WTC11 (cell line): ENCODE measurements around the gene GPX2. TPM values are rescaled to one million over a fixed set of nuclear protein-coding genes. Genes with fewer than 3 reads are reported as not detected.
A peak's percentile ranks its signal among the peaks of the same experiment; 100 is the strongest.

Experiments used
- ATAC-seq: fragments of 200-7000 bp; cut with Tn5 transposase; 2 replicates; pipeline ENCODE4 v1.10.0; 2021; ENCODE audit warnings: mild to moderate bottlenecking, moderate library complexity
- CTCF ChIA-PET: fragments of 300-600 bp; sonication (Branson Sonifier 250); formaldehyde crosslinking; loops from one replicate; lab custom pipeline; 2021; ENCODE audit warnings: antibody characterized with exemption; lab: Charles Lee
- POLR2A ChIA-PET: fragments of 350-600 bp; sonication (Branson Sonifier 250); formaldehyde crosslinking; loops from one replicate; lab custom pipeline; 2021; ENCODE audit warnings: antibody characterized with exemption; lab: Charles Lee
- DNase-seq: peaks from one replicate; pipeline ENCODE4 v3.0.0; 2021; ENCODE audit warnings: low spot score
- H3K27ac Mint-ChIP-seq: 2 replicates; pipeline ENCODE4 v1.8.0; 2021; ENCODE audit warnings: mixed read lengths
- H3K27me3 Mint-ChIP-seq: 2 replicates; pipeline ENCODE4 v1.8.0; 2021; ENCODE audit warnings: low read depth, mild to moderate bottlenecking, moderate library complexity, mixed read lengths
- H3K36me3 Mint-ChIP-seq: 2 replicates; pipeline ENCODE4 v1.8.0; 2021; ENCODE audit warnings: mixed read lengths
- H3K4me1 Mint-ChIP-seq: 2 replicates; pipeline ENCODE4 v1.8.0; 2022; ENCODE audit warnings: mixed read lengths
- H3K4me3 Mint-ChIP-seq: 2 replicates; pipeline ENCODE4 v1.8.0; 2021; ENCODE audit warnings: mild to moderate bottlenecking, moderate library complexity, mixed read lengths
- H3K9me3 Mint-ChIP-seq: 2 replicates; pipeline ENCODE4 v1.8.0; 2021; ENCODE audit warnings: mixed read lengths
- AR ChIP-seq: fragments of 250-450 bp; sonication (Bioruptor Pico); IDR thresholded peaks from 2 replicates; pipeline ENCODE4 v1.9.0; 2021; ENCODE audit warnings: mild to moderate bottlenecking
- CBFB ChIP-seq: sonication (generic); formaldehyde crosslinking; IDR thresholded peaks from 2 replicates; pipeline ENCODE4 v1.8.1; 2022; ENCODE audit warnings: mild to moderate bottlenecking, low read depth, missing genetic modification reagents
- E2F4 ChIP-seq: sonication (generic); formaldehyde crosslinking; IDR thresholded peaks from 2 replicates; pipeline ENCODE4 v1.8.1; 2022; ENCODE audit warnings: low read depth, mild to moderate bottlenecking, moderate library complexity, missing genetic modification reagents, borderline replicate concordance
- EMX1 ChIP-seq: fragments of 250-450 bp; sonication (Bioruptor Pico); IDR thresholded peaks from 2 replicates; pipeline ENCODE4 v1.8.0; 2021; ENCODE audit warnings: mild to moderate bottlenecking
- ERG ChIP-seq: fragments of 250-450 bp; sonication (Bioruptor Pico); IDR thresholded peaks from 2 replicates; pipeline ENCODE4 v1.8.0; 2021; ENCODE audit warnings: mild to moderate bottlenecking
- ETV6 ChIP-seq: sonication (generic); formaldehyde crosslinking; IDR thresholded peaks from 2 replicates; pipeline ENCODE4 v1.8.1; 2022; ENCODE audit warnings: mild to moderate bottlenecking, missing genetic modification reagents
- FOXP4 ChIP-seq: sonication (generic); formaldehyde crosslinking; IDR thresholded peaks from 2 replicates; pipeline ENCODE4 v1.8.0; 2022; ENCODE audit warnings: mild to moderate bottlenecking, missing genetic modification reagents
- GABPB1 ChIP-seq: sonication (generic); formaldehyde crosslinking; IDR thresholded peaks from 2 replicates; pipeline ENCODE4 v1.8.1; 2023; ENCODE audit warnings: mild to moderate bottlenecking, missing genetic modification reagents
- IRF1 ChIP-seq: sonication (generic); formaldehyde crosslinking; IDR thresholded peaks from 2 replicates; pipeline ENCODE4 v1.8.0; 2023; ENCODE audit warnings: missing genetic modification reagents
- MLX ChIP-seq: sonication (generic); formaldehyde crosslinking; IDR thresholded peaks from 2 replicates; pipeline ENCODE4 v1.8.1; 2023; ENCODE audit warnings: mild to moderate bottlenecking, missing genetic modification reagents, moderate library complexity
- MXD4 ChIP-seq: fragments of 250-450 bp; sonication (Bioruptor Pico); IDR thresholded peaks from 2 replicates; pipeline ENCODE4 v1.8.0; 2021; ENCODE audit warnings: mild to moderate bottlenecking, moderate library complexity, borderline replicate concordance
- MYBL2 ChIP-seq: sonication (generic); formaldehyde crosslinking; IDR thresholded peaks from 2 replicates; pipeline ENCODE4 v1.8.1; 2023; ENCODE audit warnings: mild to moderate bottlenecking, moderate library complexity, missing genetic modification reagents
- PRRX2 ChIP-seq: fragments of 250-450 bp; sonication (Bioruptor Pico); IDR thresholded peaks from 2 replicates; pipeline ENCODE4 v1.8.0; 2021; ENCODE audit warnings: mild to moderate bottlenecking
- RELA ChIP-seq: sonication (generic); formaldehyde crosslinking; IDR thresholded peaks from 2 replicates; pipeline ENCODE4 v1.8.1; 2022; ENCODE audit warnings: missing genetic modification reagents, mild to moderate bottlenecking, borderline replicate concordance
- SMAD3 ChIP-seq: sonication (generic); formaldehyde crosslinking; IDR thresholded peaks from 2 replicates; pipeline ENCODE4 v1.8.0; 2022; ENCODE audit warnings: missing genetic modification reagents, mild to moderate bottlenecking, borderline replicate concordance
- USF1 ChIP-seq: sonication (generic); formaldehyde crosslinking; IDR thresholded peaks from 2 replicates; pipeline ENCODE4 v1.8.0; 2022; ENCODE audit warnings: mild to moderate bottlenecking, missing genetic modification reagents
- ZMAT4 ChIP-seq: fragments of 250-450 bp; sonication (Bioruptor Pico); IDR thresholded peaks from 2 replicates; pipeline ENCODE4 v1.9.0; 2021; ENCODE audit warnings: mild to moderate bottlenecking
- ZNF512 ChIP-seq: sonication (generic); formaldehyde crosslinking; IDR thresholded peaks from 2 replicates; pipeline ENCODE4 v1.8.1; 2022; ENCODE audit warnings: missing genetic modification reagents, borderline replicate concordance
- total RNA-seq: library from RNA; stranded (reverse); gene quantifications from 3 replicates; pipeline ENCODE4 v1.2.3, GENCODE V29; 2021

GPX2 gene
- total RNA-seq, 1 experiment from 2014 or later = 1.5 TPM

GRCh38 chr14:64963611-64964010 is 21.1 kb upstream of the GPX2 start (continued):
- TF ChIP-seq MLX (CRISPR knock-in tag) = no peak
- TF ChIP-seq FOXP4 = no peak
- TF ChIP-seq CBFB (CRISPR knock-in tag) = no peak
- TF ChIP-seq ZMAT4 (CRISPR knock-in tag) = no peak
- no peak for TF ChIP-seq ZNF512 (CRISPR knock-in tag)
- no peak for TF ChIP-seq USF1
- TF ChIP-seq IRF1 (CRISPR knock-in tag) = no peak
- TF ChIP-seq, all 79 proteins: peak for 0

- ChIA-PET CTCF (interaction anchor here (0.6 to 2.2 kb wide), 18 partner anchors 8 to 495 kb away, joined by 3 to 26 read pairs (median 6); partner anchors contain the start of genes CHURC1, FNTB, GPX2 and RAB15), POLR2A (interaction anchor here (0.6 to 1.3 kb wide), 2 partner anchors 21 to 595 kb away, joined by 4 read pairs; no protein-coding TSS in a partner anchor)
- peaks cover 40% of the 10 kb centered on the region for H3K4me1 Mint-ChIP-seq
- no peaks in the 10 kb centered on the region for H3K27me3 Mint-ChIP-seq
- peaks cover 7% of the 10 kb centered on the region for H3K36me3 Mint-ChIP-seq
- H3K4me3 Mint-ChIP-seq = no peak overlapping the region
- peaks cover 3% of the 10 kb centered on the region; the same call in 1 of the 2 replicates for H3K9me3 Mint-ChIP-seq
- H3K27ac Mint-ChIP-seq = no peak overlapping the region; the same call in 1 of the 2 replicates
- ATAC-seq = peak; percentile 79
- peak; percentile 66 for DNase-seq
- TF ChIP-seq EMX1 (CRISPR knock-in tag) = no peak
- no peak for TF ChIP-seq PRRX2 (CRISPR knock-in tag)
- TF ChIP-seq MXD4 = no peak
- TF ChIP-seq IRF1 (CRISPR knock-in tag) = no peak
- TF ChIP-seq E2F4 (CRISPR knock-in tag) = no peak
- 0 out of 2 replicates have a peak, but pooled peaks have one; percentile 21 for TF ChIP-seq SMAD3 (CRISPR knock-in tag)
- TF ChIP-seq RELA = no peak
- TF ChIP-seq ERG = no peak
- TF ChIP-seq GABPB1 (CRISPR knock-in tag) = no peak
- no peak for TF ChIP-seq AR (CRISPR knock-in tag)
- no peak for TF ChIP-seq ETV6 (CRISPR knock-in tag)
- TF ChIP-seq FOXP4 = no peak
- no peak for TF ChIP-seq MYBL2 (CRISPR knock-in tag)
Measured at GRCh38 chr14:64960762-64961276, 18.3 kb upstream of the GPX2 start.
